Measurements from ENCODE around the gene NUCKS1. TPM values are rescaled to one million over a fixed set of nuclear protein-coding genes. Genes with fewer than 3 reads are reported as not detected.

The NUCKS1 gene
- total RNA-seq, 1 experiment from 2014 or later, result 427 TPM

DNA sequence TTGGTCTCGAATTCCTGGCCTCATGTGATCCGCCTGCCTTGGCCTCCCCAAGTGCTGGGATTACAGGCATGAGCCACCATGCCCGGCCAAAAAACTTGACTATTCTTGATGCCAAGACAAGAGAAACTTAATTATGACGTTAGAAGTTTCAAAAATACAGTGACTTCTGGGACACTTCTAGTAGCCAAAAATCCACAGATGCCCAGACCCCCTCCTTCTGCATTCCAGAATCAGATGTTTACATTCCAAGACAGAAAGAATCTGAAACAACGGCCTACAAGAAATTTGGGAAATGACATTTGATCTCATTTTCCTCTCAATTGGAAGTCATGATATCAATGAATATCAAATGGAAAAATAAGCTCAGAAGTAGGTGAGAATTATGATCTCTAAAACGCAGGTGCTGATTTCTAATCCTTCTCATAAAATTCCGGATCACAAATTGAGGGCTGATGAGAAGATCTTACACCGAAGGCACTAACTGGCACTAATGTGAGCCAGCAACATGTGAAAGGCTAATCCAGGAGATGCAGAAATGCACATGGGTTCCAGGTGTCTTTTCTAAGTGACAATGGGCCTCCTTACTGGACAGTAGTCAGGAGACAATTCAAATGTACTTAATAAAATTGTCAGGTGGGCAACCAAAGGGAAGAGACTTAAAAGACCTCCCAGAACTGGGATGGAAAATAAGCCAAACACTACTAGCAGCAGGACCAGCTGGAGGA lies 19.8 kb upstream of the NUCKS1 start:
- peaks cover 31% of the 10 kb centered on the region for H3K27me3 Mint-ChIP-seq (ENCODE audit: low read depth)
- no peak overlapping the region for H3K9ac ChIP-seq (ENCODE audit: extremely low read depth, insufficient read length, low read length)
- no peak overlapping the region for H4K8ac ChIP-seq (replicated peaks; ENCODE audit: insufficient read length, low read depth, low read length)
- H3K56ac ChIP-seq (ENCODE audit: insufficient read length, low read depth, low read length), result no peak overlapping the region
- H3K14ac ChIP-seq (ENCODE audit: insufficient read depth, low read length), result no peak overlapping the region
- H2BK5ac ChIP-seq (ENCODE audit: insufficient read length, low read length), result no peak overlapping the region
- H3K18ac ChIP-seq (ENCODE audit: insufficient read length, low read depth, low read length), result no peak overlapping the region
- H3K79me2 ChIP-seq (ENCODE audit: insufficient read depth, low read length), result no peaks in the 10 kb centered on the region
- no peaks in the 10 kb centered on the region for H4K20me1 ChIP-seq (ENCODE audit: control insufficient read depth, insufficient read depth, insufficient read length)
- no peak overlapping the region for H2BK120ac ChIP-seq (ENCODE audit: low read depth, low read length, poor library complexity, severe bottlenecking)
- no peak overlapping the region for H2BK12ac ChIP-seq (ENCODE audit: insufficient read length, low read depth, low read length)
- no peak overlapping the region for H4K5ac ChIP-seq (ENCODE audit: insufficient read length, low read depth, low read length)
- no peak overlapping the region for H3K4ac ChIP-seq (ENCODE audit: low read depth, low read length)
- no peak overlapping the region for H3T11ph ChIP-seq (ENCODE audit: low read length)
- no peak overlapping the region for H3K27ac ChIP-seq (ENCODE audit: insufficient read length, low read depth, low read length)
- peaks cover 0 to 4% (median 0%) of the 10 kb centered on the region in 3 experiments; a peak in 1 of 7 replicates for H3K36me3 Mint-ChIP-seq (ENCODE audit: insufficient read depth in 1 of 3, low read depth in 3 of 3)
- H3K4me3 Mint-ChIP-seq, result no peak overlapping the region
- H3K23ac ChIP-seq (ENCODE audit: insufficient read length, low read depth, low read length), result no peak overlapping the region
- peaks cover 6% of the 10 kb centered on the region for H3K23me2 ChIP-seq (ENCODE audit: insufficient read length, low read depth, low read length, poor library complexity, severe bottlenecking)
- no peak overlapping the region for H2AK5ac ChIP-seq (ENCODE audit: insufficient read length, low read length)
- no peak overlapping the region for H4K91ac ChIP-seq (ENCODE audit: insufficient read length, low read depth, low read length)
- H3K27ac Mint-ChIP-seq, result peak overlapping the region in 1 of 3 experiments; percentile 55; a peak in 1 of 7 replicates
- no peaks in the 10 kb centered on the region for H3K9me3 ChIP-seq (ENCODE audit: control insufficient read depth, low read depth, low read length)
- no peak overlapping the region for H2BK15ac ChIP-seq (ENCODE audit: low read depth, low read length)
- TF ChIP-seq, protein P1, sequence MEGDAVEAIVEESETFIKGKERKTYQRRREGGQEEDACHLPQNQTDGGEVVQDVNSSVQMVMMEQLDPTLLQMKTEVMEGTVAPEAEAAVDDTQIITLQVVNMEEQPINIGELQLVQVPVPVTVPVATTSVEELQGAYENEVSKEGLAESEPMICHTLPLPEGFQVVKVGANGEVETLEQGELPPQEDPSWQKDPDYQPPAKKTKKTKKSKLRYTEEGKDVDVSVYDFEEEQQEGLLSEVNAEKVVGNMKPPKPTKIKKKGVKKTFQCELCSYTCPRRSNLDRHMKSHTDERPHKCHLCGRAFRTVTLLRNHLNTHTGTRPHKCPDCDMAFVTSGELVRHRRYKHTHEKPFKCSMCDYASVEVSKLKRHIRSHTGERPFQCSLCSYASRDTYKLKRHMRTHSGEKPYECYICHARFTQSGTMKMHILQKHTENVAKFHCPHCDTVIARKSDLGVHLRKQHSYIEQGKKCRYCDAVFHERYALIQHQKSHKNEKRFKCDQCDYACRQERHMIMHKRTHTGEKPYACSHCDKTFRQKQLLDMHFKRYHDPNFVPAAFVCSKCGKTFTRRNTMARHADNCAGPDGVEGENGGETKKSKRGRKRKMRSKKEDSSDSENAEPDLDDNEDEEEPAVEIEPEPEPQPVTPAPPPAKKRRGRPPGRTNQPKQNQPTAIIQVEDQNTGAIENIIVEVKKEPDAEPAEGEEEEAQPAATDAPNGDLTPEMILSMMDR (conservative IDR thresholded peaks at IDR 0.05), result no peak
- H3K4me1 Mint-ChIP-seq, result peaks cover 14 to 20% of the 10 kb centered on the region in 2 experiments
- H2AFZ ChIP-seq (ENCODE audit: low read length), result no peak overlapping the region
- H3K79me1 ChIP-seq (ENCODE audit: insufficient read depth, low read depth, low read length, poor library complexity, severe bottlenecking), result no peaks in the 10 kb centered on the region
- no peak for DNase-seq
- H3K4me1 ChIP-seq (ENCODE audit: insufficient read depth, low read length), result no peaks in the 10 kb centered on the region
- H3K4me2 ChIP-seq (ENCODE audit: insufficient read depth, insufficient read length, low read length), result no peak overlapping the region
- H3K9me3 Mint-ChIP-seq, result no peaks in the 10 kb centered on the region; a peak in 1 of 5 replicates
- WGBS (ENCODE audit: extremely low coverage, insufficient read length, low lambda C conversion rate), result no CpG with 5 or more reads among the region's 8 CpGs
- peaks cover 3% of the 10 kb centered on the region; the same call in 1 of the 2 replicates for H3K27me3 ChIP-seq (ENCODE audit: insufficient read depth, low read length)
- H2BK20ac ChIP-seq (ENCODE audit: low read depth, low read length, poor library complexity, severe bottlenecking), result no peak overlapping the region

All from H9 (cell line).